SK-N-SH (cell line): Measurements from ENCODE around the gene RAB18.

ENCODE experiments used
- CTCF ChIP-seq: fragments of 200-600 bp; sonication (generic); IDR thresholded peaks from 2 replicates; pipeline ENCODE4 v1.6.1; 2017; ENCODE audit warnings: antibody characterized with exemption, mild to moderate bottlenecking, moderate library complexity
- ELF1 ChIP-seq: IDR thresholded peaks from 2 replicates; pipeline ENCODE4 v1.4.0; 2012
- EP300 ChIP-seq, 2 experiments: IDR thresholded peaks; 2 replicates each; pipeline versions ENCODE4 v1.4.0 to v1.6.1; 2012; ENCODE audit warnings: borderline replicate concordance in 1 of 2, low read depth in 1 of 2, low read length in 1 of 2
- EZH2phosphoT487 ChIP-seq: fragments of 200-600 bp; sonication (generic); IDR thresholded peaks from 2 replicates; pipeline ENCODE4 v1.6.1; 2017; ENCODE audit warnings: low read depth, mixed run types, mild to moderate bottlenecking, antibody characterized with exemption, moderate library complexity, borderline replicate concordance
- FOXJ3 ChIP-seq: sonication (generic); formaldehyde crosslinking; IDR thresholded peaks from 2 replicates; pipeline ENCODE4 v1.5.1; 2020; ENCODE audit warnings: mild to moderate bottlenecking, missing genetic modification reagents
- IRF3 ChIP-seq: fragments of 150-350 bp; IDR thresholded peaks from 2 replicates; pipeline ENCODE4 v1.6.1; 2016; ENCODE audit warnings: mild to moderate bottlenecking, low read depth, low read length
- MAX ChIP-seq: IDR thresholded peaks from 2 replicates; pipeline ENCODE4 v1.4.0; 2012; ENCODE audit warnings: low read depth
- NRF1 ChIP-seq: IDR thresholded peaks from 2 replicates; pipeline ENCODE4 v1.6.1; 2012; ENCODE audit warnings: low read depth, mild to moderate bottlenecking, low read length
- REST ChIP-seq: IDR thresholded peaks from 2 replicates; pipeline ENCODE4 v1.6.1; 2012; ENCODE audit warnings: mild to moderate bottlenecking, low read depth, low read length, moderate library complexity
- RFX5 ChIP-seq: IDR thresholded peaks from 2 replicates; pipeline ENCODE4 v1.6.1; 2012; ENCODE audit warnings: mild to moderate bottlenecking, improper control_type of control experiment, low read length
- RXRA ChIP-seq: IDR thresholded peaks from 2 replicates; pipeline ENCODE4 v1.4.0; 2012; ENCODE audit warnings: low read depth, mild to moderate bottlenecking, borderline replicate concordance
- TAF1 ChIP-seq: IDR thresholded peaks from 2 replicates; pipeline ENCODE4 v1.6.1; 2012; ENCODE audit warnings: low read depth, mild to moderate bottlenecking, low read length, moderate library complexity, borderline replicate concordance
- USF2 ChIP-seq: fragments of 150-350 bp; IDR thresholded peaks from 2 replicates; pipeline ENCODE4 v1.6.1; 2017; ENCODE audit warnings: antibody characterized with exemption, low read length, low read depth, borderline replicate concordance
- YY1 ChIP-seq: IDR thresholded peaks from 2 replicates; pipeline ENCODE4 v1.4.0; 2012; ENCODE audit warnings: low read depth, mild to moderate bottlenecking

- TF ChIP-seq CTCF = no peak
- TF ChIP-seq TAF1 = no peak
- no peak for TF ChIP-seq YY1
- TF ChIP-seq RXRA = no peak
- no peak for TF ChIP-seq REST
- TF ChIP-seq NRF1 = no peak
- no peak for TF ChIP-seq MAX
- no peak for TF ChIP-seq FOXJ3 (CRISPR knock-in tag)
- no peak for TF ChIP-seq USF2
- no peak for TF ChIP-seq IRF3
- no peak for TF ChIP-seq ELF1
- TF ChIP-seq EP300 (IDR thresholded peaks at IDR 0.05; ENCODE audit: borderline replicate concordance in 1 of 2, low read depth in 1 of 2, low read length in 1 of 2) = no peak
- TF ChIP-seq RFX5 = no peak
- TF ChIP-seq EZH2phosphoT487 = no peak
These were observed 36.6 kb downstream of the RAB18 start for GRCh38 chr10:27540672-27541071.
